Measurements from ENCODE around the gene SPO11. TPM values are rescaled to one million over a fixed set of nuclear protein-coding genes. Genes with fewer than 3 reads are reported as not detected.

The SPO11 gene
- total RNA-seq, 2 experiments from 2014 or later = not detected

- DNase-seq = no peak
- no peaks in the 10 kb centered on the region for H3K9me3 Mint-ChIP-seq
- H3K4me3 Mint-ChIP-seq = no peak overlapping the region
- peaks cover 57% of the 10 kb centered on the region for H3K36me3 Mint-ChIP-seq (ENCODE audit: low read depth)
- H3K4me1 Mint-ChIP-seq = peaks cover 36% of the 10 kb centered on the region
- no peak overlapping the region for H3K27ac Mint-ChIP-seq
- CTCF ChIA-PET = interaction anchor here (1.9 kb wide), 1 partner anchor 10 kb away, joined by 7 read pairs; no protein-coding TSS in a partner anchor
- no peaks in the 10 kb centered on the region for H3K27me3 Mint-ChIP-seq
- POLR2A ChIA-PET = no interaction called here
These were observed 48.5 kb downstream of the SPO11 start for GRCh38 chr20:57378107-57378506.

- no peak overlapping the region for H3K4me3 Mint-ChIP-seq
- DNase-seq = no peak
- H3K27ac Mint-ChIP-seq = no peak overlapping the region
- ChIA-PET POLR2A (no interaction called here), CTCF (interaction anchor here (0.8 to 1.9 kb wide), 3 partner anchors 9 to 128 kb away, joined by 3 to 7 read pairs (median 4); no protein-coding TSS in a partner anchor)
- H3K9me3 Mint-ChIP-seq = no peaks in the 10 kb centered on the region
- H3K27me3 Mint-ChIP-seq = no peaks in the 10 kb centered on the region
- H3K36me3 Mint-ChIP-seq (ENCODE audit: low read depth) = peaks cover 52% of the 10 kb centered on the region
- H3K4me1 Mint-ChIP-seq = peaks cover 35% of the 10 kb centered on the region
These were observed 49.2 kb downstream of the SPO11 start for GRCh38 chr20:57378646-57379262.

- Mint-ChIP-seq H3K36me3 (ENCODE audit: low read depth) (peaks cover 48% of the 10 kb centered on the region), H3K27ac (no peak overlapping the region), H3K27me3 (no peaks in the 10 kb centered on the region), H3K4me3 (no peak overlapping the region), H3K9me3 (no peaks in the 10 kb centered on the region), H3K4me1 (peaks cover 35% of the 10 kb centered on the region)
- ChIA-PET CTCF (interaction anchor here (0.8 to 1.9 kb wide), 3 partner anchors 9 to 128 kb away, joined by 3 to 7 read pairs (median 4); no protein-coding TSS in a partner anchor), POLR2A (no interaction called here)
- DNase-seq = no peak
These were observed 49.7 kb downstream of the SPO11 start for GRCh38 chr20:57379263-57379647.

- Mint-ChIP-seq H3K9me3 (no peaks in the 10 kb centered on the region), H3K27me3 (no peaks in the 10 kb centered on the region), H3K4me3 (no peak overlapping the region), H3K36me3 (ENCODE audit: low read depth) (peaks cover 39% of the 10 kb centered on the region), H3K27ac (no peak overlapping the region), H3K4me1 (peaks cover 28% of the 10 kb centered on the region)
- ChIA-PET CTCF (interaction anchor here (1.0 to 1.7 kb wide), 2 partner anchors 16 to 18 kb away, joined by 3 to 4 read pairs; no protein-coding TSS in a partner anchor), POLR2A (no interaction called here)
- DNase-seq = no peak
These were observed 50.6 kb downstream of the SPO11 start for GRCh38 chr20:57380081-57380750.

- Mint-ChIP-seq H3K36me3 (ENCODE audit: low read depth) (peaks cover 27% of the 10 kb centered on the region), H3K27me3 (no peaks in the 10 kb centered on the region), H3K27ac (peak overlapping the region; percentile 67), H3K4me3 (no peak overlapping the region), H3K4me1 (peaks cover 29% of the 10 kb centered on the region), H3K9me3 (no peaks in the 10 kb centered on the region)
- ChIA-PET CTCF (interaction anchor here (1.4 to 1.7 kb wide), 6 partner anchors 16 to 114 kb away, joined by 3 to 8 read pairs (median 4); no protein-coding TSS in a partner anchor), POLR2A (no interaction called here)
- peak; percentile 89 for DNase-seq
These were observed 52.2 kb downstream of the SPO11 start for GRCh38 chr20:57381596-57382503.

- Mint-ChIP-seq H3K9me3 (no peaks in the 10 kb centered on the region), H3K27me3 (no peaks in the 10 kb centered on the region), H3K27ac (no peak overlapping the region), H3K36me3 (ENCODE audit: low read depth) (peaks cover 22% of the 10 kb centered on the region), H3K4me3 (no peak overlapping the region), H3K4me1 (peaks cover 28% of the 10 kb centered on the region)
- CTCF ChIA-PET = interaction anchor here (1.0 to 1.6 kb wide), 7 partner anchors 11 to 113 kb away, joined by 3 to 8 read pairs (median 3); no protein-coding TSS in a partner anchor
- POLR2A ChIA-PET = no interaction called here
- DNase-seq = no peak
These were observed 52.9 kb downstream of the SPO11 start for GRCh38 chr20:57382516-57382915.

GRCh38 chr20:57383447-57384347 lies 54.1 kb downstream of the SPO11 start:
- Mint-ChIP-seq H3K4me1 (peaks cover 28% of the 10 kb centered on the region), H3K9me3 (no peaks in the 10 kb centered on the region), H3K4me3 (no peak overlapping the region), H3K36me3 (ENCODE audit: low read depth) (peaks cover 16% of the 10 kb centered on the region), H3K27ac (no peak overlapping the region), H3K27me3 (no peaks in the 10 kb centered on the region)
- POLR2A ChIA-PET = interaction anchor here (0.6 kb wide), 1 partner anchor 9 kb away, joined by 3 read pairs; no protein-coding TSS in a partner anchor
- no peak for DNase-seq
- CTCF ChIA-PET = interaction anchor here (0.6 to 1.5 kb wide), 5 partner anchors 10 to 112 kb away, joined by 3 read pairs; no protein-coding TSS in a partner anchor

- no peaks in the 10 kb centered on the region for H3K9me3 Mint-ChIP-seq
- no peak overlapping the region for H3K27ac Mint-ChIP-seq
- peaks cover 13% of the 10 kb centered on the region for H3K36me3 Mint-ChIP-seq (ENCODE audit: low read depth)
- no peaks in the 10 kb centered on the region for H3K27me3 Mint-ChIP-seq
- ChIA-PET POLR2A (no interaction called here), CTCF (interaction anchor here (0.6 to 1.3 kb wide), 3 partner anchors 11 to 111 kb away, joined by 3 to 4 read pairs (median 3); no protein-coding TSS in a partner anchor)
- H3K4me1 Mint-ChIP-seq = peaks cover 32% of the 10 kb centered on the region
- DNase-seq = no peak
- H3K4me3 Mint-ChIP-seq = no peak overlapping the region
These were observed 54.9 kb downstream of the SPO11 start for GRCh38 chr20:57384486-57384885.

- Mint-ChIP-seq H3K27me3 (no peaks in the 10 kb centered on the region), H3K36me3 (ENCODE audit: low read depth) (peaks cover 9% of the 10 kb centered on the region), H3K4me3 (no peak overlapping the region), H3K4me1 (peaks cover 37% of the 10 kb centered on the region), H3K9me3 (no peaks in the 10 kb centered on the region), H3K27ac (no peak overlapping the region)
- ChIA-PET CTCF (interaction anchor here (1.3 to 1.8 kb wide), 2 partner anchors 12 to 111 kb away, joined by 4 read pairs; no protein-coding TSS in a partner anchor), POLR2A (no interaction called here)
- no peak for DNase-seq
These were observed 55.6 kb downstream of the SPO11 start for GRCh38 chr20:57384953-57385761.

- H3K4me1 Mint-ChIP-seq = peaks cover 43% of the 10 kb centered on the region
- H3K27ac Mint-ChIP-seq = no peak overlapping the region
- ChIA-PET POLR2A (no interaction called here), CTCF (interaction anchor here (1.3 to 5.3 kb wide), 3 partner anchors 11 to 110 kb away, joined by 4 to 18 read pairs (median 4); no protein-coding TSS in a partner anchor)
- no peak for DNase-seq
- no peak overlapping the region for H3K4me3 Mint-ChIP-seq
- no peaks in the 10 kb centered on the region for H3K9me3 Mint-ChIP-seq
- no peaks in the 10 kb centered on the region for H3K27me3 Mint-ChIP-seq
- peaks cover 6% of the 10 kb centered on the region for H3K36me3 Mint-ChIP-seq (ENCODE audit: low read depth)
These were observed 56.3 kb downstream of the SPO11 start for GRCh38 chr20:57385940-57386339.

- ChIA-PET CTCF (interaction anchor here (1.8 to 5.3 kb wide), 2 partner anchors 12 to 109 kb away, joined by 4 to 18 read pairs; no protein-coding TSS in a partner anchor), POLR2A (no interaction called here)
- H3K4me3 Mint-ChIP-seq = no peak overlapping the region
- H3K27ac Mint-ChIP-seq = no peak overlapping the region
- H3K9me3 Mint-ChIP-seq = no peaks in the 10 kb centered on the region
- peaks cover 5% of the 10 kb centered on the region for H3K36me3 Mint-ChIP-seq (ENCODE audit: low read depth)
- H3K27me3 Mint-ChIP-seq = no peaks in the 10 kb centered on the region
- peaks cover 41% of the 10 kb centered on the region for H3K4me1 Mint-ChIP-seq
- no peak for DNase-seq
These were observed 57.2 kb downstream of the SPO11 start for GRCh38 chr20:57386762-57387161.

Measured in activated CD4-positive, alpha-beta T cell treated with anti-CD3 and anti-CD28 coated beads, Interleukin-2, amount 10 ng/mL, durations not matched to agents 7 days and 5 days (primary cell).